Panc1 (cell line): ENCODE results near the gene MGST2. TPM values are rescaled to one million over a fixed set of nuclear protein-coding genes. Genes with fewer than 3 reads are reported as not detected.

ENCODE experiments used
- ATAC-seq: fragments of 200-7000 bp; cut with Tn5 transposase; 2 replicates; pipeline ENCODE4 v1.9.1; 2020; ENCODE audit warnings: mild to moderate bottlenecking, moderate library complexity
- BruUV-seq: library from RNA; stranded (reverse); fragments of 400-500 nt; replicated peaks from 2 replicates; lab custom pipeline; 2021; lab: Mats Ljungman, UMichigan
- CTCF ChIA-PET: fragments of 300-600 bp; sonication (Branson Sonifier 250); formaldehyde crosslinking; loops from one replicate; lab custom pipeline; 2022; ENCODE audit warnings: antibody characterized with exemption; lab: Charles Lee
- POLR2A ChIA-PET: fragments of 300-600 bp; sonication (Branson Sonifier 250); formaldehyde crosslinking; loops from one replicate; lab custom pipeline; 2022; ENCODE audit warnings: antibody characterized with exemption; lab: Charles Lee
- DNase-seq: peaks from one replicate; pipeline ENCODE4 v3.0.0-alpha.2; 2010; ENCODE audit warnings: low read depth, low spot score
- H3K27ac ChIP-seq: 2 replicates; pipeline ENCODE4 v1.5.1; 2011; ENCODE audit warnings: mild to moderate bottlenecking, low read length, inconsistent platforms
- H3K27me3 ChIP-seq: fragments of 200-500 bp; sonication (Bioruptor generic); 2 replicates; pipeline ENCODE4 v1.6.0; 2014; ENCODE audit warnings: low read length, inconsistent platforms; ENCODE audit not compliant: control insufficient read depth, insufficient read depth
- H3K36me3 ChIP-seq: fragments of 200-500 bp; sonication (Bioruptor generic); 2 replicates; pipeline ENCODE4 v1.5.1; 2014; ENCODE audit warnings: inconsistent platforms, mild to moderate bottlenecking, low read length, moderate library complexity; ENCODE audit not compliant: control insufficient read depth, insufficient read depth
- H3K4me1 ChIP-seq: 2 replicates; pipeline ENCODE4 v1.5.1; 2011; ENCODE audit warnings: inconsistent platforms, mild to moderate bottlenecking, low read length, moderate library complexity; ENCODE audit not compliant: control insufficient read depth, insufficient read depth
- H3K4me3 ChIP-seq, 2 experiments: 2 replicates each; pipeline ENCODE4 v1.5.1; 2011 to 2012; ENCODE audit warnings: low read depth in 2 of 2, low read length in 2 of 2, mild to moderate bottlenecking in 2 of 2, inconsistent platforms in 1 of 2, moderate library complexity in 1 of 2
- H3K9me3 ChIP-seq: fragments of 200-500 bp; sonication (Bioruptor generic); 2 replicates; pipeline ENCODE4 v1.5.1; 2014; ENCODE audit warnings: low read depth, mild to moderate bottlenecking, inconsistent platforms, low read length, moderate library complexity; ENCODE audit not compliant: control insufficient read depth, insufficient read depth
- POLR2AphosphoS5 ChIP-seq: IDR thresholded peaks from 2 replicates; pipeline ENCODE4 v1.6.1; 2012; ENCODE audit warnings: mild to moderate bottlenecking, low read depth, low read length, moderate library complexity
- REST ChIP-seq, 2 experiments: IDR thresholded peaks; 2 replicates each; pipeline ENCODE4 v1.6.1; 2011 to 2012; ENCODE audit warnings: low read depth in 2 of 2, control low read depth in 1 of 2, low read length in 1 of 2, mild to moderate bottlenecking in 1 of 2, moderate library complexity in 1 of 2; ENCODE audit not compliant: insufficient read depth in 1 of 2
- SIN3A ChIP-seq: IDR thresholded peaks from 2 replicates; pipeline ENCODE4 v1.6.1; 2012; ENCODE audit warnings: low read depth, mild to moderate bottlenecking, low read length, moderate library complexity, borderline replicate concordance; ENCODE audit not compliant: insufficient read depth
- TCF7L2 ChIP-seq: IDR thresholded peaks from 2 replicates; pipeline ENCODE4 v1.6.1; 2011; ENCODE audit warnings: mild to moderate bottlenecking, low read depth, low read length, inconsistent platforms
- in situ Hi-C: cut with HindIII; loops from 2 replicates; pipeline ENCODE4 v1.10.0; 2016; ENCODE audit warnings: low sequenced_read_pairs, low pct_unique_long_range_greater_than_20kb
- intact Hi-C: fragments of 100-400 bp; cut with micrococcal nuclease; formaldehyde crosslinking; loops from one replicate; pipeline ENCODE4 v1.10.0; 2022; ENCODE audit not compliant: unreplicated experiment
- total RNA-seq: library from RNA; stranded (reverse); gene quantifications from one replicate; pipeline ENCODE4 v1.2.1, GENCODE V29; 2021; ENCODE audit not compliant: unreplicated experiment
- TF ChIP-seq, protein P1 (sequence below): fragments of 450-650 bp; IDR thresholded peaks from 2 replicates; pipeline ENCODE4 v1.5.1; 2017; ENCODE audit warnings: mild to moderate bottlenecking

MGST2 gene
- total RNA-seq, 1 experiment from 2014 or later = 17.4 TPM

DNA sequence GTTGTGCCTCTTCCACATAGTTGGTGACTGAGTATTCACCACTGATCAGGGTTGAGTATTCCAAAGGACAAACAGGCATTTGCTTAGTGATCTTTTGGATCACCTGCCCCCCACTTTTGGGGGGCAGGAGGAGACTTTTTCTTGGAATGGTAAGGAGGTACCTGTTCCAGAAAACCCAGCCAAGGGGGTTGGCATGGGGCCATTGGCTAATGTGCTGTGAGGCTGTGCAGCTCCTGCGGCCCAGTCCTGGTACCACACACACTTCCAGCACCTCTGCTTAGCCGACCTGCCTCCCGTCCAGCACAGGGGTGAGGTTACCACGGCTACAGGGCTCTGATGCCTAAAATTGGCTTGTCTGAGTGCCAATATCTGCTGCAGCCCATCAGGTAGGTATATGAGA, 40.1 kb upstream of the MGST2 start:
- in situ Hi-C loops (no loop called here), intact Hi-C loops (no loop called here)
- no TSS peak for BruUV-seq
- no peak overlapping the region for H3K4me3 ChIP-seq
- no peaks in the 10 kb centered on the region for H3K4me1 ChIP-seq
- H3K9me3 ChIP-seq = no peaks in the 10 kb centered on the region
- DNase-seq (no peak), ATAC-seq (no peak)
- ChIA-PET POLR2A (no interaction called here), CTCF (no interaction called here)
- no peaks in the 10 kb centered on the region for H3K36me3 ChIP-seq
- no peaks in the 10 kb centered on the region for H3K27me3 ChIP-seq
- no peak overlapping the region for H3K27ac ChIP-seq
- TF ChIP-seq TCF7L2 (no peak), REST (IDR thresholded peaks at IDR 0.05; ENCODE audit: insufficient read depth in 1 of 2, low read depth in 2 of 2, low read length in 1 of 2) (no peak), SIN3A (no peak), POLR2AphosphoS5 (no peak)
- TF ChIP-seq, protein P1, sequence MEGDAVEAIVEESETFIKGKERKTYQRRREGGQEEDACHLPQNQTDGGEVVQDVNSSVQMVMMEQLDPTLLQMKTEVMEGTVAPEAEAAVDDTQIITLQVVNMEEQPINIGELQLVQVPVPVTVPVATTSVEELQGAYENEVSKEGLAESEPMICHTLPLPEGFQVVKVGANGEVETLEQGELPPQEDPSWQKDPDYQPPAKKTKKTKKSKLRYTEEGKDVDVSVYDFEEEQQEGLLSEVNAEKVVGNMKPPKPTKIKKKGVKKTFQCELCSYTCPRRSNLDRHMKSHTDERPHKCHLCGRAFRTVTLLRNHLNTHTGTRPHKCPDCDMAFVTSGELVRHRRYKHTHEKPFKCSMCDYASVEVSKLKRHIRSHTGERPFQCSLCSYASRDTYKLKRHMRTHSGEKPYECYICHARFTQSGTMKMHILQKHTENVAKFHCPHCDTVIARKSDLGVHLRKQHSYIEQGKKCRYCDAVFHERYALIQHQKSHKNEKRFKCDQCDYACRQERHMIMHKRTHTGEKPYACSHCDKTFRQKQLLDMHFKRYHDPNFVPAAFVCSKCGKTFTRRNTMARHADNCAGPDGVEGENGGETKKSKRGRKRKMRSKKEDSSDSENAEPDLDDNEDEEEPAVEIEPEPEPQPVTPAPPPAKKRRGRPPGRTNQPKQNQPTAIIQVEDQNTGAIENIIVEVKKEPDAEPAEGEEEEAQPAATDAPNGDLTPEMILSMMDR = no peak

GRCh38 chr4:139628184-139629012, 37.2 kb upstream of the MGST2 start:
- no TSS peak for BruUV-seq
- DNase-seq = no peak
- ChIA-PET CTCF (interaction anchor here (0.6 kb wide), 1 partner anchor 215 kb away, joined by 3 read pairs; no protein-coding TSS in a partner anchor), POLR2A (no interaction called here)
- Histone ChIP-seq H3K36me3 (no peaks in the 10 kb centered on the region), H3K4me1 (no peaks in the 10 kb centered on the region), H3K27ac (no peak overlapping the region), H3K4me3 (no peak overlapping the region), H3K9me3 (no peaks in the 10 kb centered on the region), H3K27me3 (no peaks in the 10 kb centered on the region)
- TF ChIP-seq REST (IDR thresholded peaks at IDR 0.05; ENCODE audit: insufficient read depth in 1 of 2, low read depth in 2 of 2, low read length in 1 of 2) (no peak), TCF7L2 (no peak), POLR2AphosphoS5 (no peak), SIN3A (no peak)
- TF ChIP-seq, protein P1 = no peak
- ATAC-seq = no peak
- intact Hi-C loops = no loop called here
- in situ Hi-C loops = no loop called here
